HUES64 (cell line): ENCODE results near the gene CHST15.

Experiments
- H3K27ac ChIP-seq: 2 replicates; pipeline ENCODE4 v1.7.0; 2013; ENCODE audit warnings: low read depth, low read length, inconsistent platforms
- H3K27me3 ChIP-seq: 2 replicates; pipeline ENCODE4 v1.6.1; 2013; ENCODE audit warnings: mild to moderate bottlenecking, low read length; ENCODE audit not compliant: insufficient read depth
- H3K36me3 ChIP-seq: 2 replicates; pipeline ENCODE4 v1.6.1; 2013; ENCODE audit warnings: mild to moderate bottlenecking, low read length; ENCODE audit not compliant: insufficient read depth
- H3K4me1 ChIP-seq: 2 replicates; pipeline ENCODE4 v1.6.1; 2013; ENCODE audit warnings: mild to moderate bottlenecking, low read length, moderate library complexity; ENCODE audit not compliant: insufficient read depth
- H3K4me3 ChIP-seq: 2 replicates; pipeline ENCODE4 v1.5.1; 2013; ENCODE audit warnings: mild to moderate bottlenecking, low read length, moderate library complexity
- H3K9ac ChIP-seq: 2 replicates; pipeline ENCODE4 v1.6.1; 2013; ENCODE audit warnings: mild to moderate bottlenecking, low read depth, low read length
- H3K9me3 ChIP-seq: 2 replicates; pipeline ENCODE4 v1.6.1; 2013; ENCODE audit warnings: low read depth, low read length; ENCODE audit not compliant: insufficient read depth
- WGBS: fragments of 150-250, 120-280 bp; methylation state at CpG from one replicate; pipeline ENCODE4 v1.1.7; 2013; ENCODE audit warnings: missing lambda C conversion rate; 5-methylcytosine and 5-hydroxymethylcytosine counted together

Gene CHST15

DNA sequence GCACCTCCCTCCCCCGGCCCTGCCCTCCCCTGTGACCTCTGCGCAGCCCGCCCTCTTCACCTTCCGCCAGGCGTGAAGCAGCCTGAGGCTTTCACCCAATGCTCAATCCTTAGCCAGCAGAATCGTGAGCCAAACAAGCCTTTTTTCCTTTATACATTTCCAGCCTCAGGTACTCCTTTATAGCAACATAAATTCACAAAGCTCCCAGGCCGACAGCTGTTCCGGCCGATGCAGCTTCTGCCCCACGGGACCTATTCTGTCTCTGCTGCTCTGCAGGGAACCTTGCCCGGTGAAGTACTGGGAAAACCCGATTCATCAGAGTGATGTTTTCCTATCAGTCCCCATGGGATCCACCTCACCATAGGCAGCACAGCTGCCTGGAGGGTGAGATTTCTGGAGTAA lies 87.4 kb downstream of the CHST15 start:
- Histone ChIP-seq H3K36me3 (peaks cover 14% of the 10 kb centered on the region), H3K4me3 (no peak overlapping the region), H3K4me1 (peaks cover 12% of the 10 kb centered on the region), H3K27me3 (no peaks in the 10 kb centered on the region), H3K9ac (no peak overlapping the region), H3K9me3 (no peaks in the 10 kb centered on the region), H3K27ac (no peak overlapping the region)
- WGBS, result 92% methylated on average over 12 of the region's 12 CpGs

DNA sequence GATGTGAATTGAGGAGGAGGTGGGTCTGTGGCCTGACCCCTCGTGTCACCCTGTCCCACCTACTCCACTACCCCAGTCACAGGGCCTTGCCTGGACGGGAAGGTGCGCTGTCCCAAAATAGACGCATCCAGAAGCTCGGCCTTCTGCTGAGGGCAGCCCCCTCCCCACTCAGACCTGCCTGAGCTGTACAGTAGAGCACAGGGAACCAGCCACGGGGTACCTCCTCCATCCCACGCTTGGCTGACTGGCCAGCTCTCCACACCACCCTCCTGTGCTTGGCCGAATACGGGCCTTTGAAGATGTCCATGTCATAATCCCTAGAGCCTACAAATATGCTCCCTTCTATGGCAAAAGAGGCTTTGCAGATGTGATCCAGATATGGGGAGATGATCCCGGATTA lies 88.3 kb downstream of the CHST15 start:
- no peak overlapping the region for H3K27ac ChIP-seq
- no peak overlapping the region for H3K9ac ChIP-seq
- H3K4me1 ChIP-seq, result peaks cover 8% of the 10 kb centered on the region; the same call in 1 of the 2 replicates
- no peaks in the 10 kb centered on the region for H3K27me3 ChIP-seq
- 91% methylated on average over 10 of the region's 10 CpGs for WGBS
- H3K36me3 ChIP-seq, result peaks cover 14% of the 10 kb centered on the region
- H3K9me3 ChIP-seq, result no peaks in the 10 kb centered on the region
- no peak overlapping the region for H3K4me3 ChIP-seq

DNA sequence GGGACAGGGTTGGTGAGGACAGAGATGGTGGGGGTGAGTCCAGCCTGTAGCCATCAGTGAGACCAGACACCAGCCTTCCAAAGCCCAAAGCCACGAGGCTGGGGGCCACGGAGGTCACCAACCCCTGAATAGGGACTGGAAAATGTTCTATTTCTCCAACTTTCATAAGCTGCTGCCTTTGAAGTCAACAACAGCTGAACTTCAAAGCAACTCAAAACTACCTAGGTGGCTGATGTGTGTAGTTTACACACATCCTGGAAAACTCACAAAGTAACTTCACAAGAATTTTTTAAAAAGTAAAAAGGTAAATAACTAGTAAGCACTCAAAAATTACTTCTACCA lies 88.8 kb downstream of the CHST15 start:
- Histone ChIP-seq H3K4me1 (peaks cover 8% of the 10 kb centered on the region; the same call in 1 of the 2 replicates), H3K4me3 (no peak overlapping the region), H3K9me3 (no peaks in the 10 kb centered on the region), H3K27me3 (no peaks in the 10 kb centered on the region), H3K36me3 (peaks cover 12% of the 10 kb centered on the region), H3K27ac (no peak overlapping the region), H3K9ac (no peak overlapping the region)
- 91% methylated on average over 2 of the region's 2 CpGs for WGBS

DNA sequence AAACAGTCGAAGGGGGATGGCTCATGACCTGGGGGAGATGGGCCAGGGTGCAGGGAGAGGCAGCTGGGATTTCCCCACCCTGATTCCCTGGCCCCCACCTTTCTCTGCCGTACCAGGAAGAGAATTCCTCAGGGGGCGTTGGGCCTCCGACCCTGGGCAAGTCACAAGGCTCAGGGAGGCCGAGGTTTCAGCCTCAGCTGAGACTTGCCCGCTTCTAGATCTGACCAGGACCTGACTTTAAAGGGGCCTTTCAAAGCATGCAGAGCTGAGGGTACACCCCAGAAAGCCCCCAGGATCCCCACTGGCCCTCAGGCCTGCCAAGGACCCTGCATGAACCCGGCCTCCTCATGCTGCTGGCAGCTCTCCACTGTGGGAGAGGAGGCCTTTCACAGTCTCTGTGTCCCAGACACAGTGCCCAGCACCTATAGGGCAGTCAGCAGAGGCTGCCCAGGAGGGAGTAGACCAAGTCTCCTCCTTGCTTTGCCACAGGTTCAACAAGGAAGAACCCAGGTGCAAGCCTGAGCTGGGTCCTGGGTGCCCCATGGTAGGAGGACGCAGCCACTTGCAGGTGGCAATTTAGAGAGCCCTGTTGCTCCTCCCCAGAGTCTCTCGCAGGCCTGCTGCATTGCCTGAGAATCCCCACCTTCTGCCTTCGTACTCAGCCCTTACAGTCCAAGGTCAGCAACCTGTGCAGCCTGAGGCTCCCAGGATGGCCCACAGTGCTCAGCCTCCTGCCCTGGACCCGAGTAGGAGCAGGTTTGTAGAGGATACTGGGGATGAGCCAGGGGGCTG lies 89.3 kb downstream of the CHST15 start:
- H3K36me3 ChIP-seq, result peaks cover 7% of the 10 kb centered on the region; the same call in 1 of the 2 replicates
- H3K9me3 ChIP-seq, result no peaks in the 10 kb centered on the region
- no peaks in the 10 kb centered on the region for H3K27me3 ChIP-seq
- H3K4me1 ChIP-seq, result peaks cover 8% of the 10 kb centered on the region; the same call in 1 of the 2 replicates
- H3K9ac ChIP-seq, result no peak overlapping the region
- H3K4me3 ChIP-seq, result no peak overlapping the region
- WGBS, result 89% methylated on average over 11 of the region's 11 CpGs
- no peak overlapping the region for H3K27ac ChIP-seq

DNA sequence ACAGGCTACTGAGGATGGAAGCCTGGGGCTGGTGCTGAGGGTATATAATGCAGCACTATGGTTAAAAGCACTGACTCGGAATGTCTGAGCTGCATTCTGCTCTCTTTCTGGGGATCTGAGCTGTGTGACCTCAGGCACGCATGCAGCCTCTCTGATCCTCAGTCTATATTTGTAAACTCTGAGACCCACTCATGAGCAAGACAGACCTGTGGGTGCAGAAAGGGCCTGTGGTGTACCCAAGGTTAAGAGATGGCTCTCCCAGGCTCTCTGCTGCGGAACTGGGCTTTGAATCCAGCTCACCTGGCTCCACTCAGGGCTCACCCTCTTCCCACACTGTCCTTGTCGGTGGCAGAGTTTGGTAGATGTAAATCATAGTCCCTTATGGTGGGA lies 89.9 kb downstream of the CHST15 start:
- peaks cover 2% of the 10 kb centered on the region; the same call in 1 of the 2 replicates for H3K36me3 ChIP-seq
- no peak overlapping the region for H3K27ac ChIP-seq
- H3K9ac ChIP-seq, result no peak overlapping the region
- no peaks in the 10 kb centered on the region for H3K9me3 ChIP-seq
- 90% methylated on average over 4 of the region's 4 CpGs for WGBS
- no peak overlapping the region for H3K4me3 ChIP-seq
- no peaks in the 10 kb centered on the region for H3K27me3 ChIP-seq
- peaks cover 8% of the 10 kb centered on the region; the same call in 1 of the 2 replicates for H3K4me1 ChIP-seq

DNA sequence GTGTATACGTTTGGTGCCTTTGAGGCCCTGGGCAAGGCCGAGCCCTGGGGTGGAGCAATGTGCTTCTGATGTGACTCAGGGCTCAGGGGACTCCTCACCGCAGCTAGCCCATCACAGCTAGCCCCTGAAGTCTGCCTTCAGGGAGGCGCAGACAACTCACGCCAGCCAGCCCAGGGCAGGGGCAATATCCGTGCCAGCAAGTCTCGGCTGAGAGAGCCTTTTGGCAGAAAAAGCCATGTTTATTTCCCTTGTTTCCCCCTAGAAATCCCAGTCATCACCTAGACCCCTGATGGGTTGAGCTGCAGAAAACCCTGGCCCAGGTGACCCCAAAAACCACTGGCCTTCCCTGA lies 90.4 kb downstream of the CHST15 start:
- H3K36me3 ChIP-seq, result no peaks in the 10 kb centered on the region
- H3K27ac ChIP-seq, result no peak overlapping the region
- H3K9ac ChIP-seq, result no peak overlapping the region
- H3K4me1 ChIP-seq, result peaks cover 8% of the 10 kb centered on the region; the same call in 1 of the 2 replicates
- H3K9me3 ChIP-seq, result no peaks in the 10 kb centered on the region
- 93% methylated on average over 7 of the region's 7 CpGs for WGBS
- H3K4me3 ChIP-seq, result no peak overlapping the region
- no peaks in the 10 kb centered on the region for H3K27me3 ChIP-seq

DNA sequence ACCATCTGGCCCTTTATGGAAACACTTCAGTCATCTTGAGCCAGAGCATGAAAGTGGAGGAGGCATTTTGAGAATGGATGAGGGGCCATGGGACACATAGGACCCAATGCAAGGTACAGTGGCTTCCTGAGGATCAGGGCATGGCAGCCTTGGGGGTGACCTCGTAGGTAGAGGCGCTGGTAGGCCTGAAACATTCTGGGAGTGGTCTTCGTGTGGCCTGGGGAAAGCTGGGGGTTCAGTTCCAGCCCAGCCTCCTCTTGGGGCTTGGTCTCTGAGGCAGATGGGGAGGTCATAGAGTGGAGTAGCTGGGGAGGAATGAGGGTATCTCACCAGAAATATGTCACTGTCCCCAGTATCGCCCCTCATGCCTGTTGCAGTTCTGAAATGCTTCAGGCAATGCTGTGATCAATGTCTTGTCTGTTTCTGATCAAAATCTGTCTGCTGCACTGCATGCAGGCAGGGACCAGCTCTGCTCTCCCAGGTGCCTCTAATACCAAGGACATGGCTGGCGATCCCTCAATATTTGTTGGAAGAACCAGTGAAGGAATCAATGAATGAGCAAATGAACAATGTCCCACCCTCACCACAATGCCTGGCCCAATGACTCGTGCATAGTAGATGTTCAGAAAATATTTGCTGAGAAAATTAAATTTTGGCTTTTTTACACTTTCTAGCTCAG lies 90.9 kb downstream of the CHST15 start:
- Histone ChIP-seq H3K9me3 (no peaks in the 10 kb centered on the region), H3K4me3 (no peak overlapping the region), H3K27ac (no peak overlapping the region), H3K9ac (no peak overlapping the region), H3K4me1 (peaks cover 8% of the 10 kb centered on the region; the same call in 1 of the 2 replicates), H3K36me3 (no peaks in the 10 kb centered on the region), H3K27me3 (no peaks in the 10 kb centered on the region)
- WGBS, result 92% methylated on average over 6 of the region's 6 CpGs

DNA sequence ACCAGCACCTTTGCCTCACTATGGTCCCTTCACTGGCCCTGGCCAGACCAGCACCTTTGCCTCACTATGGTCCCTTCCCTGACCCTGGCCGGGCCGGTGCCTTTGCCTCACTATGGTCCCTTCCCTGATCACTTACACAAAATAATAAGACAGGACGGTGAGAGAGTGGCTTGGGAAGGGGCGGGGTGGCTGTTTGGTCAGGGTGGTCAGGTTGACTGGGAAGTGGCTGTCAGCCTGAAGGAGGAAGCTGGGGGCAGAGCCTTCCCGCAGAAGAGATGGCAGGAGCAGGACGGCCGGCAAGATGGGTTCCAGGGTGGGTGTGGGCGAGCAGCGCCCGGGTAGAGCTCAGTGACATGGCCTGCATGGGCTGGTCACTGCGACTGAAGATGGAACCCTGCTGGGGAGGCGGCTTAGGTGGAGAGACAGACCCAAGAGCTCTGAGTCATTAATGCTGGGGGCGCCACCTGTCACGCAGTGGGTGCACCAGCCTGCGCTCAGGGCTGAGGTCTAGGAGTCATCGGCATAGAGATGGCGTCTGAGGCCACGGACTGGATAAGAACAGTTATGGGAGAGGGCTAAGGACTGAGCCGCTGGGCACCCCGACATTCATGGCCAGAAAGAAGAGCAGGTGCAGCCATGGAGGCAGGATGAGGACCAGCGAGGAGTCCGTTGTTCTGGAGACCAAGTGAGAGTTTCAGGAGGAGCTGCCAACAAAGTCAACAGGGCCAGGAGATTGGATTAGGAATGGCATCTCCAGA lies 91.8 kb downstream of the CHST15 start:
- no peak overlapping the region for H3K4me3 ChIP-seq
- WGBS, result 96% methylated on average over 22 of the region's 22 CpGs
- H3K36me3 ChIP-seq, result no peaks in the 10 kb centered on the region
- H3K4me1 ChIP-seq, result peaks cover 8% of the 10 kb centered on the region; the same call in 1 of the 2 replicates
- no peaks in the 10 kb centered on the region for H3K9me3 ChIP-seq
- no peak overlapping the region for H3K27ac ChIP-seq
- no peak overlapping the region for H3K9ac ChIP-seq
- H3K27me3 ChIP-seq, result no peaks in the 10 kb centered on the region

DNA sequence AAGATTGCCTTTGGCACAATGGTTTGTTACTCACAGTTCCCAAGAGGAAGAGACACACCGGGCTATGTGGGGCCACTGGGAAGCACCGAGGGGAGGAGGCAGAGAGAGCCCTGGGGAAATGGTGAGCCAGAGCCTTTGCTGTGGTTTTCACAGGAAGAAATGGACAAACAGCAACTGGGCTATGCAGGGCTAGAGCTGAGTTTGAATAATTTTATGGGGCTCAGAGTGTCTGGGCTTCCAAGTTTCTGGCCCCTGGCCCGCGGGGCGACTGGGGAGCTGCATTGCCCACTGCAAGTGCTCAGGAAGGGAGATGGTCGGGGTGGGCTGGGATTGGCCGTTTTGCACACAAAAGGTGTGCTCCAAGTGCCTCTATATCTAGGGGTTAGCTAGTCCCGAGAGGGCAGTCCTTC lies 92.6 kb downstream of the CHST15 start:
- no peaks in the 10 kb centered on the region for H3K27me3 ChIP-seq
- H3K4me3 ChIP-seq, result no peak overlapping the region
- no peak overlapping the region for H3K27ac ChIP-seq
- H3K9ac ChIP-seq, result no peak overlapping the region
- H3K9me3 ChIP-seq, result no peaks in the 10 kb centered on the region
- no peaks in the 10 kb centered on the region for H3K36me3 ChIP-seq
- H3K4me1 ChIP-seq, result peaks cover 1% of the 10 kb centered on the region; the same call in 1 of the 2 replicates
- WGBS, result 91% methylated on average over 8 of the region's 8 CpGs

DNA sequence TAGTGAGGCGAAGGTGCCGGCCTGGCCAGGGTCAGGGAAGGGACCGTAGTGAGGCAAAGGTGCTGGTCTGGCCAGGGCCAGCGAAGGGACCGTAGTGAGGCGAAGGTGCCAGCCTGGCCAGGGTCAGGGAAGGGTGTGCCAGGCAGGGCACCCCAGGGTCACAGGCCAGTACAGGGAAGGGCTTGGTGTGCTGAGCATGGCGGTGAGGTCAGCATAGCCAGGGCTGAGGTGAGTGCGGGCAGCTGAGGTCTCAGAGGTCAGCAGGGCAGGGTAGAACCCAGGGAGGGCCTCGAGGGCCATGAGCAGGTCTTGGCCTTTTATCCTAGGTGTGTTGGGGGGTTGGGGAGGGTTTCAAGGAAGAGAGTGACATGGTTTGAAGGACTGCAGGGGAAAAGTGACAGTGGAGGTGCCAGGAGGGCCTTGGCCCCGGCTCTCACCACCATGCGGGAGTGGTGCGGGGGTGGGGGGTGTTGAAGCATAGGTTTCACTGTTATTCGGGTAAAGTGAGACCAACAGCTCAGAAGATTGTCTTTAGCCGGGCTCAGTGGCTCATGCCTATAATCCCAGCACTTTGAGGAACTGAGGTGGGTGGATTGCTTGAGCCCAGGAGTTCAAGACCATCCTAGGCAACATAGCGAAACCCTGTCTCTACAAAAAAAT lies 93.3 kb downstream of the CHST15 start:
- peaks cover 5% of the 10 kb centered on the region; the same call in 1 of the 2 replicates for H3K27me3 ChIP-seq
- H3K4me3 ChIP-seq, result no peak overlapping the region
- 91% methylated on average over 15 of the region's 15 CpGs for WGBS
- no peaks in the 10 kb centered on the region for H3K9me3 ChIP-seq
- peaks cover 3% of the 10 kb centered on the region; the same call in 1 of the 2 replicates for H3K4me1 ChIP-seq
- H3K9ac ChIP-seq, result no peak overlapping the region
- no peak overlapping the region for H3K27ac ChIP-seq
- H3K36me3 ChIP-seq, result no peaks in the 10 kb centered on the region
